Activated CD8-positive, alpha-beta memory T cell treated with anti-CD3 and anti-CD28 coated beads, Interleukin-2, amount 50 U/mL, for 24 hours (primary cell): ENCODE data around the gene EPS8L2.

ENCODE experiments used
- DNase-seq: peaks from one replicate; pipeline ENCODE4 v3.0.0-alpha.2; 2020; ENCODE audit errors: extremely low read depth

The EPS8L2 gene

DNA sequence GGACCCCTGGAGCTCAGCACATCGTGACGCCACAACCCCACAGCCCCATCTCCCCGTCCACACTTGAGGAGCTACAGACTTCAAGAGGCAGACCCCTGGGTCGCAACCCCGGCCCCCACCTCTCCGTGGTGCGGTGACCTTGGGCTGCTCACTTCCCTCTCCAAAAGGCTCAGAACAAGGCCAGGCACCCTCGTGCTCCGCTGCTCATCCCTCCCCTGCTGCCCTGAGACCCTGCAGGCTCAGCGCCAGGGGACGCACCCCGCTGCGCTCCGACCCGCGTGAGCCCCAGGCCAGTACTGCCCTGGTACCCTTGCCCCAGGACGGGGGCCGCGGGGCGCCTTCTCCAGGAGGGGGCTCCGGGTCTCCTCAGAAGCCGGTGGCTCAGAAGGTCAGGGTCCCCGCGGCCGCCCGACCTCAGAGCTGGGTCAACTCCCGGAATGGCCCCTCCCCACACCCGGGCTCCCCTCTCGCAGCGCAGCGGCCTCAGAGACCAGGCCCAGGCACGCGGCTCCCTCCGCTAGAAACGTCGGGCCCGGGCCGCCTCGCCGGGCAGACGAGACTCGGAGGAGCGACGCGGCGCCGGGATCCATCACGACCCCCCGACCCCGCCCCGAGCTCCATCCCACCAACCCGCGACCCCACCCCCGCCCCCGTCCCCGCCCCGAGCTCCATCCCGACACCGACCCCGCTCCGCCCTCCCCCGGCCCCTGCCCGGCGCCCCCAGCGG is 70.7 kb downstream of the EPS8L2 start:
- DNase-seq = no peak
